Breast epithelium (tissue), 3 donors: ENCODE results near the gene TMEM121.

ENCODE experiments used
- CTCF ChIP-seq, 3 donors: fragments of 450-650 bp; IDR thresholded peaks; one replicate each; pipeline ENCODE4 v1.5.1; 2016 to 2017; ENCODE audit warnings: antibody characterized with exemption in 3 of 3, mild to moderate bottlenecking in 3 of 3, moderate library complexity in 3 of 3
- POLR2A ChIP-seq: fragments of 450-650 bp; IDR thresholded peaks from one replicate; pipeline ENCODE4 v1.6.1; 2016; ENCODE audit warnings: antibody characterized with exemption, mild to moderate bottlenecking, moderate library complexity
- POLR2AphosphoS5 ChIP-seq, 3 donors: sonication (generic); formaldehyde crosslinking; IDR thresholded peaks; one replicate each; pipeline ENCODE4 v1.6.1; 2017; ENCODE audit warnings: antibody characterized with exemption in 3 of 3

DNA sequence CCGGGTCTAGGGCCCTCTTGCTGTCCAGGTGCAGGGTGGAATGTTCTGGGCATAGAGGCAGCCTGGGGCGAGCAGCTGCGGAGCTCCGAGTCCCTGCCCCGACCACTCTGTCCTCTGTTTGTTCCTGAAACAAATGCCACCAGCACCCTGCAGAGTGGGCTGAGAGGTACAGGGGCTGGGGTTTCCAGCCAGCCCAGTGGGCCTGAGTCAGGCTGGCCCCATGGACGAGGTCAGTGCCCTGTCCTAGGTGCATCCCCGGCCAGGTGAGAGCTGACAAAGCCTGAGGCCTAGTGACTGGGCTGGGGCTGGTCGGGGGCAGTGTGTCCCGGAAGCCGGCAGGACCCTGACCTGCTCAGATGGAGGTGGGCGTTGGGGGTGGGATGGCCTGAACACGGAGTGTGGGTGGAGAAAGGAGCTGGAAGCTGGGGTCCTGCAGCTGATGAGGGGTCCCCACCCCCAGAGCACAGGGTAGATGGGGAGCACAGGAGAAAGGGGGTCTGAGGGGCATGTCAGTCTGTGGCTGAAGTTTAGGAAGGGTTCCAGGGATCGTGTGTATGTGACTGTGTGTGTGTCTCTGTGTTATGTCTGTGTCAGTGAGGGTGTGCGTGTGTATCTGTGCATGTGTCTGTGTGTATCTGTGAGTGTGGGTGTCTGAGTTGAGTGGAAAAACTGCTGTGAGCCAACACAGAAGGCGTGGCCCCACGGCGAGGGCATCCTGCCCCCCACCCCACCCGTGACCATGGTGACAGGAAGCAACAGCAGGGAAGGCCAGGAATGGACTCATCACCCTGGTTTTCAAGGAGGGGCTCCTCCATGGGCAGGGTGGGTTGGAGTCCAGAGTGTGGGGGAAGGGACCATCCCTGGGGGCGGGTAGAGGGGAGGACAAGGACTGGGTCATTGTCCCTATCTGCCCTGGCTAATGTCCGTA lies 42.0 kb upstream of the TMEM121 start:
- no peak for TF ChIP-seq CTCF (IDR thresholded peaks at IDR 0.05)
- no peak for TF ChIP-seq POLR2A
- no peak for TF ChIP-seq POLR2AphosphoS5 (IDR thresholded peaks at IDR 0.05)
